ENCODE measurements around the gene TMTC2. TPM values are rescaled to one million over a fixed set of nuclear protein-coding genes. Genes with fewer than 3 reads are reported as not detected.
A peak's percentile ranks its signal among the peaks of the same experiment; 100 is the strongest.

TMTC2 gene
- total RNA-seq, 1 donor from 2014 or later = 3.4 TPM

- TF ChIP-seq, protein P1, sequence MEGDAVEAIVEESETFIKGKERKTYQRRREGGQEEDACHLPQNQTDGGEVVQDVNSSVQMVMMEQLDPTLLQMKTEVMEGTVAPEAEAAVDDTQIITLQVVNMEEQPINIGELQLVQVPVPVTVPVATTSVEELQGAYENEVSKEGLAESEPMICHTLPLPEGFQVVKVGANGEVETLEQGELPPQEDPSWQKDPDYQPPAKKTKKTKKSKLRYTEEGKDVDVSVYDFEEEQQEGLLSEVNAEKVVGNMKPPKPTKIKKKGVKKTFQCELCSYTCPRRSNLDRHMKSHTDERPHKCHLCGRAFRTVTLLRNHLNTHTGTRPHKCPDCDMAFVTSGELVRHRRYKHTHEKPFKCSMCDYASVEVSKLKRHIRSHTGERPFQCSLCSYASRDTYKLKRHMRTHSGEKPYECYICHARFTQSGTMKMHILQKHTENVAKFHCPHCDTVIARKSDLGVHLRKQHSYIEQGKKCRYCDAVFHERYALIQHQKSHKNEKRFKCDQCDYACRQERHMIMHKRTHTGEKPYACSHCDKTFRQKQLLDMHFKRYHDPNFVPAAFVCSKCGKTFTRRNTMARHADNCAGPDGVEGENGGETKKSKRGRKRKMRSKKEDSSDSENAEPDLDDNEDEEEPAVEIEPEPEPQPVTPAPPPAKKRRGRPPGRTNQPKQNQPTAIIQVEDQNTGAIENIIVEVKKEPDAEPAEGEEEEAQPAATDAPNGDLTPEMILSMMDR (IDR thresholded peaks at IDR 0.05; ENCODE audit: borderline replicate concordance) = no peak
- no peaks in the 10 kb centered on the region for H3K27me3 ChIP-seq (ENCODE audit: low read depth)
- H3K27ac ChIP-seq (replicated peaks) = peak overlapping the region; percentile 28
- no peak for DNase-seq
- intact Hi-C loops (cut with micrococcal nuclease) = no loop called here
- H3K36me3 ChIP-seq = peaks cover 5% of the 10 kb centered on the region
- peaks cover 12% of the 10 kb centered on the region for H3K4me1 ChIP-seq
- no peaks in the 10 kb centered on the region for H3K9me3 ChIP-seq (replicated peaks)
- H3K4me3 ChIP-seq = no peak overlapping the region
Measured at GRCh38 chr12:82858534-82858917, 171.8 kb downstream of the TMTC2 start.

DNA sequence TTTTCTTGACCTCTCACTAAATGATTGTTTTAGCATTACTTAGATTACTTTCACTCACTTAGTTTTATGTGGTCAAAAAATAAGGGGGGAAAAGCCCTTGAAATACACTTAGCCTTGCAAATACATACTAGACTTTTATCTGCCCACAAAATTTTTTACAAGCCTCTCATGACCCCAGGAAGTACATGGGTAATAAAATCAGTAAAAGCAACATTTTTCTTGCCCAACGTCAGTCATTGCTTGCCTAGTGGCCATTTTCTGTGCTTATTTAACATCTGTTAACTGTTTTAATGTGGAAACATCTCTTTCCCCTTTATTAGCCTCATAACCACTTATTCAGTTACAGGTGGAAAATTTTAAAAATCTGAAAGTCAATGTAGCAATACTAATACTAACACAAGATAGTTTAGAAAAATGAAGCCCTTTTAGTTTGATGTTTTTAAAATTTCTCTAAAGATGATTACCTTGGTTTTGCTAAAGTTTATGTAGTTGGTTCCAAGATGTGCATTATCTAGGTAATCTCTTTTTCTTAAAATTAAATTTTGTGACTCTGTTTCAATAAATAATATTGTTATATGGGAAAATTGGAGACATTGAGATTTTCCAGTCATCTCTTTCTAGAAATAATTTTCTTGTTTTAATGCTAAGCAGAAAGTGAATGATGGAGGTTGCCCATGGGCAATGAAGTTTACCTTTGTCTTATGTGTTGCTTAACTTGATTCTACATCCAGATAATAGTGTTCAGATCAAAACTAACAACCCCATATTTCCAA, 175.5 kb downstream of the TMTC2 start:
- Histone ChIP-seq H3K27ac (replicated peaks) (no peak overlapping the region), H3K36me3 (peaks cover 3% of the 10 kb centered on the region), H3K4me1 (peaks cover 10% of the 10 kb centered on the region), H3K9me3 (replicated peaks) (no peaks in the 10 kb centered on the region), H3K4me3 (no peak overlapping the region), H3K27me3 (ENCODE audit: low read depth) (no peaks in the 10 kb centered on the region)
- intact Hi-C loops (cut with micrococcal nuclease) = no loop called here
- no peak for DNase-seq
- TF ChIP-seq, protein P1 (IDR thresholded peaks at IDR 0.05; ENCODE audit: borderline replicate concordance) = no peak

DNA sequence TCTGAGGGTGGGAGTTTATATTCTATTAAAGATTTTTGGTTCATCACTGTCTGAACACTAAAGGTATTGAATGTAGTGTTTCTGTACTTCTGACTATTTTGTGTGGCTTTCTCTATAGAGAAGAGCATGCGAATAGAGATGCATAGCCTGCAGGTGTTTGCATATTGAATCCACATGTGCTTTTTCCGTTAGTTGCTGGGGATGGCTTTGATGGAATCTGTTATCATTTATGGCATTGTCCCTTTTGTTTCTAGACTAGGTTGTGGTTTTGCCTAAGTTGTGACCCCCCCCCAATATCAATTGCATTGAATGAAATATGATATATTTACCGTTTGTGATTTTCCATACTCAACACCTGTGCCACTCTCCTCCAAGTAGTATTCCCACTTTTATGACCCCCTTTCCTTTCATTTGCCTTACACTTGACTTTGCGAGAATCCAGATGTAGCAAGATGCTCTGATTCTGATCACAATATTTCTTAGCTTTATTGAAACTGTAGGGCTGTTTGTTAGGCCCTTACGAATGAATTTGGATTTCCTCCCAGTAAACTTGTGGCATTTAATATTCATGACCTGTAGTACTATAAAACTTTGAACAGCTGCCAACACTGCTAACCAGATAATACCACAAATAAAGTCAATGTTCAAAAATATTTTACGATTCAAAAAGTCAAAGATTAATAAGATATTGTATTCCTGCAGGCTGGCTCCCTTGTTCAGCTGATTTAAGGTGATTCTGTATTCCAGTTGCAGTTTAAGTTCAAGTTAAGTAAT, 176.4 kb downstream of the TMTC2 start:
- Histone ChIP-seq H3K4me3 (no peak overlapping the region), H3K9me3 (replicated peaks) (no peaks in the 10 kb centered on the region), H3K36me3 (no peaks in the 10 kb centered on the region), H3K27ac (replicated peaks) (no peak overlapping the region), H3K4me1 (peaks cover 1% of the 10 kb centered on the region), H3K27me3 (ENCODE audit: low read depth) (no peaks in the 10 kb centered on the region)
- TF ChIP-seq, protein P1 (IDR thresholded peaks at IDR 0.05; ENCODE audit: borderline replicate concordance) = no peak
- no peak for DNase-seq
- intact Hi-C loops (cut with micrococcal nuclease) = no loop called here

GRCh38 chr12:82866227-82866775, 179.6 kb downstream of the TMTC2 start:
- no peaks in the 10 kb centered on the region for H3K27me3 ChIP-seq (ENCODE audit: low read depth)
- H3K4me3 ChIP-seq = no peak overlapping the region
- intact Hi-C loops (cut with micrococcal nuclease) = no loop called here
- no peaks in the 10 kb centered on the region for H3K4me1 ChIP-seq
- TF ChIP-seq, protein P1 (IDR thresholded peaks at IDR 0.05; ENCODE audit: borderline replicate concordance) = no peak
- H3K9me3 ChIP-seq (replicated peaks) = no peaks in the 10 kb centered on the region
- no peak overlapping the region for H3K27ac ChIP-seq (replicated peaks)
- no peaks in the 10 kb centered on the region for H3K36me3 ChIP-seq
- DNase-seq = no peak

DNA sequence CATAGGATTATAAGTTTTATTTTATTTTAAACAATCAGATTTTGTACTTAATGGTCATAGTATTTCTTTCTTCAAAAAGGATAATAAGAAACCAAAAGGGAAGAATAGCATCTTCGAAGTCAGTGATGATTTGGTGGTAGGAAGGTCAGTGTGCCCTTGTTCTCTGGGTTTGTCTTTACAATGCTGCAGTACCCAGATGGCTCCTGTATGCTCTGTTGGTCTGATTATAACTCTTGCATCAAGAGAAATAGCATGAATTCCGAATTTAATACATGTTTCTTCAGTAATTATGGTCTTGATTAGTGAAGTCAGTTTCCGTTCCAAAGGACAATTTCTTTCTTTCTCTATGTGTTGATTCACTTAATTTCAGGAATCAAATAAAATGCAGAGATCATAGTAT, 180.2 kb downstream of the TMTC2 start:
- TF ChIP-seq, protein P1 (IDR thresholded peaks at IDR 0.05; ENCODE audit: borderline replicate concordance) = no peak
- intact Hi-C loops (cut with micrococcal nuclease) = no loop called here

More for the DNA sequence above, 180.2 kb downstream of the TMTC2 start:
- H3K4me1 ChIP-seq = no peaks in the 10 kb centered on the region
- H3K4me3 ChIP-seq = no peak overlapping the region
- H3K36me3 ChIP-seq = no peaks in the 10 kb centered on the region
- DNase-seq = no peak
- no peaks in the 10 kb centered on the region for H3K9me3 ChIP-seq (replicated peaks)
- H3K27ac ChIP-seq (replicated peaks) = no peak overlapping the region
- no peaks in the 10 kb centered on the region for H3K27me3 ChIP-seq (ENCODE audit: low read depth)

Measured in left ventricle myocardium inferior (tissue), 1 donor.